ENCODE results near the gene IDH3B.

IDH3B gene

DNA sequence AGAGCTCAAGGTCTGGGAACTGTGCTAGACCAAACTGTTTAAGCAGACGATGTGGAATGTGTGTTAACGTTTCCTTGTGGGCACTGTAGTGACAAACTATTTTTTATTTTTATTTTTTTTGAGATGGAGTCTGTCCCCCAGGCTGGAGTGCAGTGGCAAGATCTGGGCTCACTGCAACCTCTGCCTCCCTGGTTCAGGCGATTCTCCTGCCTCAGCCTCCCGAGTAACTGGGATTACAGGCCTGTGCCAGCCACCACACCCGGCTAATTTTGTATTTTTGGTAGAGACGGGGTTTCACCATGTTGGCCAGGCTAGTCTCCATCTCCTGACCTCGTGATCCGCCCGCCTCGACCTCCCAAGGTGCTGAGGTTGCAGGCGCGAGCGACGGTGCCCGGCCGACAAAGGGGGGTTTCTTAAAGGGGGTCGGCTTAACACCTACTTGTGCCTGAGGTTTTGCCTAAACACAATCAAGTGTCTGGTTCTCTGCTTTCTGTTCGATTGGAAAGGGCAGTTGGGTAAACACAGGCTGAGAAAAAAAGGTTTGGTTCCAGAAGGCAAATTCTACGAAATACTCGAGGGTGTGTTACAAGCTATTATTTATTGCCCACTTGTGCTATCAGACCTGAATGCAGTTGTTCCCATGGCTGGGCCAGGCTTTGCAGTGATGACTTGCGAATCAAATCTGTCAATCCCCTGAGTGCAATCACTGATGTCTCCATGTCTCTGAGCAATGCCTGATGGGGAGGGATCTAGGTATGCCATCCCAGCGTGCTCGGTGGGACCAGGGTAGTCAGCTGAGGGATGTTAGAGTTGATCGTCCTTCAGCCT is 10.2 kb downstream of the IDH3B start:
- Histone ChIP-seq H3K9me3 (ENCODE audit: insufficient read depth, low read depth, low read length) (no peaks in the 10 kb centered on the region), H3K9ac (ENCODE audit: low read depth, low read length, poor library complexity, severe bottlenecking) (peak overlapping the region; percentile 94), H3F3A (ENCODE audit: low read depth) (peaks cover 17% of the 10 kb centered on the region), H4K20me1 (ENCODE audit: insufficient read depth, low read length, poor library complexity, severe bottlenecking) (peaks cover 55% of the 10 kb centered on the region), H3K4me3 (ENCODE audit: low read length, poor library complexity, severe bottlenecking) (peak overlapping the region; percentile 99), H3K9me2 (replicated peaks; ENCODE audit: low read depth, low read length) (no peaks in the 10 kb centered on the region), H3K4me2 (ENCODE audit: low read depth, low read length, poor library complexity, severe bottlenecking) (peak overlapping the region; percentile 99), H3K27me3 (ENCODE audit: insufficient read depth, low read length, poor library complexity, severe bottlenecking) (no peaks in the 10 kb centered on the region), H2AFZ (ENCODE audit: low read length) (no peak overlapping the region), H3K4me1 (ENCODE audit: insufficient read depth, low read length, poor library complexity, severe bottlenecking) (peaks cover 38% of the 10 kb centered on the region), H3K36me3 (ENCODE audit: insufficient read depth, low read length) (peaks cover 51% of the 10 kb centered on the region), H3K79me2 (ENCODE audit: insufficient read depth, low read length) (peaks cover 61% of the 10 kb centered on the region)
- TF ChIP-seq EZH2phosphoT487 (IDR thresholded peaks at IDR 0.05; ENCODE audit: borderline replicate concordance): no peak
- TF ChIP-seq, protein P1, sequence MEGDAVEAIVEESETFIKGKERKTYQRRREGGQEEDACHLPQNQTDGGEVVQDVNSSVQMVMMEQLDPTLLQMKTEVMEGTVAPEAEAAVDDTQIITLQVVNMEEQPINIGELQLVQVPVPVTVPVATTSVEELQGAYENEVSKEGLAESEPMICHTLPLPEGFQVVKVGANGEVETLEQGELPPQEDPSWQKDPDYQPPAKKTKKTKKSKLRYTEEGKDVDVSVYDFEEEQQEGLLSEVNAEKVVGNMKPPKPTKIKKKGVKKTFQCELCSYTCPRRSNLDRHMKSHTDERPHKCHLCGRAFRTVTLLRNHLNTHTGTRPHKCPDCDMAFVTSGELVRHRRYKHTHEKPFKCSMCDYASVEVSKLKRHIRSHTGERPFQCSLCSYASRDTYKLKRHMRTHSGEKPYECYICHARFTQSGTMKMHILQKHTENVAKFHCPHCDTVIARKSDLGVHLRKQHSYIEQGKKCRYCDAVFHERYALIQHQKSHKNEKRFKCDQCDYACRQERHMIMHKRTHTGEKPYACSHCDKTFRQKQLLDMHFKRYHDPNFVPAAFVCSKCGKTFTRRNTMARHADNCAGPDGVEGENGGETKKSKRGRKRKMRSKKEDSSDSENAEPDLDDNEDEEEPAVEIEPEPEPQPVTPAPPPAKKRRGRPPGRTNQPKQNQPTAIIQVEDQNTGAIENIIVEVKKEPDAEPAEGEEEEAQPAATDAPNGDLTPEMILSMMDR (conservative IDR thresholded peaks at IDR 0.05; ENCODE audit: low read length): no peak

DNA sequence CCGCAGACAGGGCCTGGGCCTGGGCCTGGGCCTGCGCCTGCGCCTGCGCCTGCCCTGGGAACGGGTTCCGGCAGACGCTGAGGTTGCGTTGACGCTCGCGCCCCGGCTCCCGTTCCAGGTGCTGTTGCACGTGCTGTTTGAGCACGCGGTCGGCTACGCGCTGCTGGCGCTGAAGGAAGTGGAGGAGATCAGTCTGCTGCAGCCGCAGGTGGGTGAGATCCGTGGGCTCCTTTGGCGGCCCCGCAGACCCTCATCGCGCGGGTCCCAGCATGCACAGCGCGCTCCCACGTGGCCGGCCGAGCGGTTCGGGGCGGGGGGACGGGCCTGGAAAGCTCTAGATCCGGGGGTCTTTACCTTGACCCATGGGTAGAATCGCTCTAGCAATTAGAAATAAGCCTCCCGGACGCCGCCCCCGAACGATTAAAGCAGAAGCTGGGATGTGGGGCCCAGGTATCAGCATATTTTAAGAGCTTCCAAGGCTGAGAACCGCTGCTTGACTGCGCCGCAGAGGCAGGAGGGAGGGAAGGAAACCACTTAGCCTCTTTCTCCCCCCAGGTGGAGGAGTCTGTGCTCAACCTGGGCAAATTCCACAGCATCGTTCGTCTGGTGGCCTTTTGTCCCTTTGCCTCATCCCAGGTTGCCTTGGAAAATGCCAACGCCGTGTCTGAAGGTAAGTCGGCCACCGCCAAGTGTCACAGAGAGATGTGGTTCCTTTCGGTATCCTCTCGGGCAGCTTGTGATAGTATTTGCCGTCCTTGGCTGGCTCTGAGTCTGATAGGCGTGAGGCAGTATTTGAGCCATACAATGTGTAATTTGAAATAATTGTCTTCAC is 11.1 kb downstream of the IDH3B start:
- no peaks in the 10 kb centered on the region for H3K9me2 ChIP-seq (replicated peaks; ENCODE audit: low read depth, low read length)
- peaks cover 38% of the 10 kb centered on the region for H3K4me1 ChIP-seq (ENCODE audit: insufficient read depth, low read length, poor library complexity, severe bottlenecking)
- TF ChIP-seq, protein P1 (conservative IDR thresholded peaks at IDR 0.05; ENCODE audit: low read length): no peak
- no peak for TF ChIP-seq EZH2phosphoT487 (IDR thresholded peaks at IDR 0.05; ENCODE audit: borderline replicate concordance)
- no peaks in the 10 kb centered on the region for H3K27me3 ChIP-seq (ENCODE audit: insufficient read depth, low read length, poor library complexity, severe bottlenecking)
- peak overlapping the region; percentile 99 for H3K4me2 ChIP-seq (ENCODE audit: low read depth, low read length, poor library complexity, severe bottlenecking)
- H3K9me3 ChIP-seq (ENCODE audit: insufficient read depth, low read depth, low read length): no peaks in the 10 kb centered on the region
- peak overlapping the region; percentile 94 for H3K9ac ChIP-seq (ENCODE audit: low read depth, low read length, poor library complexity, severe bottlenecking)
- H3K36me3 ChIP-seq (ENCODE audit: insufficient read depth, low read length): peaks cover 43% of the 10 kb centered on the region
- peaks cover 61% of the 10 kb centered on the region for H3K79me2 ChIP-seq (ENCODE audit: insufficient read depth, low read length)
- peak overlapping the region; percentile 77 for H2AFZ ChIP-seq (ENCODE audit: low read length)
- H4K20me1 ChIP-seq (ENCODE audit: insufficient read depth, low read length, poor library complexity, severe bottlenecking): peaks cover 55% of the 10 kb centered on the region
- H3K4me3 ChIP-seq (ENCODE audit: low read length, poor library complexity, severe bottlenecking): peak overlapping the region; percentile 99
- H3F3A ChIP-seq (ENCODE audit: low read depth): peaks cover 15% of the 10 kb centered on the region

DNA sequence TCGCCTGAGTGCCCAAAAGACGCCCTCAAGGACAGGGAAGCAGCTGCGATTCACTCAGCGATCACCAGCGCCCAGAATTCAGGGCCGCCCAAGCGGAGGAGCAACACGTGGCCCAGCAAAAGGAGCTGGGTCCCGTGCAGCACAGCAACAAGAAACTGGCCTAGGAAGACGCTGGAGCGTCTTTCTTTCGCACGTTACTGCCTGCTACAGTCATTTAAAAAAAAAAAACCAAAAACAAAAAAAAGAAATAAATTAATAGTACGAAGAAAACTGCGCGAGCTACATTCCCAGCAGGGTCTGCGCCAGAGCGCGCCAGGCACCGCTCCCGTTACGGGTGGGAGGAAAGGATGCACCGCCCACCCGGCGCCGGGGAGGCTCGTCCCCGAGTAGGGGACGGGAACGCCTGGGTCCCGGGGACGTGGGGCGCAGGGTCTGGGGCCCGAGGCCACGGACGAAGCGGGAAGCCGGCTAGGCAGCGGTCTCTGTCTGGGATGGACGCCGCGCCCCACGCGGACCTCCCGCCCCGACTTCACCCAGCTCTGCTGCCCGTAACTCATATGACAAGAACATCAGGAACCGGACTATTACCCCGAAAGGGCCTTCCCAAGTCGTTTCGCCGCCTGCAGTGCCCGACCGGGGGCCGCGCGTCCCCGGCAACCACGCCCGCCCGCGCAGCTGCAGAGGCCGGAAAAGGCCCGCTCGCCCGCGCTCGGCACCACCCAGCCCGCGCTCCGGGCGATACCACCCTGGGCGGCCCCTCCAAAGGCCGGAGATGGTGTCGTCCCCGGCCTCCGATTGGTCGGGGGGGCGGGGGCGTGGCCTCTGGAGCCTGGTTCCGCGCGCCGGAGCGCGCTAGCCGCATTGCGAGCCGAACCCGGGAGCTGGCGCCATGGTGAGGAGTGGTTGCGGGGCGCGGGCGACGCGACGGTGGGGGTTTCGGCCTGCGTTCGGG is 12.0 kb downstream of the IDH3B start, which contains the start of gene NOP56:
Gene NOP56 (plus strand): TSS at position 861 of the 952 bp plus-strand sequence. CDS start 29 bp downstream, at position 890.
- Histone ChIP-seq H3K9ac (ENCODE audit: low read depth, low read length, poor library complexity, severe bottlenecking) (peak within 1 kb of the TSS; percentile 94), H3K79me2 (ENCODE audit: insufficient read depth, low read length) (peaks cover 56% of the 10 kb centered on the region), H3K9me3 (ENCODE audit: insufficient read depth, low read depth, low read length) (no peaks in the 10 kb centered on the region), H3K36me3 (ENCODE audit: insufficient read depth, low read length) (peaks cover 34% of the 10 kb centered on the region), H3K27me3 (ENCODE audit: insufficient read depth, low read length, poor library complexity, severe bottlenecking) (no peaks in the 10 kb centered on the region), H3F3A (ENCODE audit: low read depth) (peaks cover 7% of the 10 kb centered on the region), H3K9me2 (replicated peaks; ENCODE audit: low read depth, low read length) (no peaks in the 10 kb centered on the region), H4K20me1 (ENCODE audit: insufficient read depth, low read length, poor library complexity, severe bottlenecking) (peaks cover 46% of the 10 kb centered on the region), H3K4me2 (ENCODE audit: low read depth, low read length, poor library complexity, severe bottlenecking) (peak within 1 kb of the TSS; percentile 99), H3K4me1 (ENCODE audit: insufficient read depth, low read length, poor library complexity, severe bottlenecking) (peaks cover 38% of the 10 kb centered on the region), H3K4me3 (ENCODE audit: low read length, poor library complexity, severe bottlenecking) (peak within 1 kb of the TSS; percentile 99), H2AFZ (ENCODE audit: low read length) (peak within 1 kb of the TSS; percentile 95)
- no peak for TF ChIP-seq EZH2phosphoT487 (IDR thresholded peaks at IDR 0.05; ENCODE audit: borderline replicate concordance)
- TF ChIP-seq, protein P1 (conservative IDR thresholded peaks at IDR 0.05; ENCODE audit: low read length): no peak

Measured in Loucy (cell line).